ENCODE results near the gene SCARB1.

The SCARB1 gene

GRCh38 chr12:124741211-124741610 is 122.5 kb downstream of the SCARB1 start:
- no peak for DNase-seq

DNA sequence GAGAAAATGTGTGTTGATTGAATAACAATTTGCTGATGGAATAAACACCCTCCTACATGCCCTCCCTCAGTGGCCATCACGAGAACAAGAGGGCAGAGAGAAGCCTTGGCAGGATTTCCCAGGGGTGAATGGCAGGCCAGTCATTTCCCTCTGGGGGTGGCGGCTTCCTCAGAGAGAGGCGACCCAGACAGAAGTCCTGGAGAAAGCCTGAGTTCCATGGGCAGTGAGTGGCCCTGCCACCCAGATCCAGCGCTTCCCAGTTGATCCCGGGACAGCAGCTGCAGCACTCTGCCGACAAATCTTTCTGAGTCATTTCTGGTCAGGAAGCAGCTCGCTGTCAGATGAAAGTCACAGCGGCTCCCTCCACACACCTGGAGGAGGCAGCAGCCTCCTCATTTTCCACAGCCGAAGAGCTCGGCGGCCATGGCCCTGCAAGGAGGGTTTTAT is 123.0 kb downstream of the SCARB1 start:
- DNase-seq, result no peak

- DNase-seq, result no peak
Measured at GRCh38 chr12:124739953-124740561, 123.6 kb downstream of the SCARB1 start.

GRCh38 chr12:124738636-124739467 is 124.8 kb downstream of the SCARB1 start:
- no peak for DNase-seq

DNA sequence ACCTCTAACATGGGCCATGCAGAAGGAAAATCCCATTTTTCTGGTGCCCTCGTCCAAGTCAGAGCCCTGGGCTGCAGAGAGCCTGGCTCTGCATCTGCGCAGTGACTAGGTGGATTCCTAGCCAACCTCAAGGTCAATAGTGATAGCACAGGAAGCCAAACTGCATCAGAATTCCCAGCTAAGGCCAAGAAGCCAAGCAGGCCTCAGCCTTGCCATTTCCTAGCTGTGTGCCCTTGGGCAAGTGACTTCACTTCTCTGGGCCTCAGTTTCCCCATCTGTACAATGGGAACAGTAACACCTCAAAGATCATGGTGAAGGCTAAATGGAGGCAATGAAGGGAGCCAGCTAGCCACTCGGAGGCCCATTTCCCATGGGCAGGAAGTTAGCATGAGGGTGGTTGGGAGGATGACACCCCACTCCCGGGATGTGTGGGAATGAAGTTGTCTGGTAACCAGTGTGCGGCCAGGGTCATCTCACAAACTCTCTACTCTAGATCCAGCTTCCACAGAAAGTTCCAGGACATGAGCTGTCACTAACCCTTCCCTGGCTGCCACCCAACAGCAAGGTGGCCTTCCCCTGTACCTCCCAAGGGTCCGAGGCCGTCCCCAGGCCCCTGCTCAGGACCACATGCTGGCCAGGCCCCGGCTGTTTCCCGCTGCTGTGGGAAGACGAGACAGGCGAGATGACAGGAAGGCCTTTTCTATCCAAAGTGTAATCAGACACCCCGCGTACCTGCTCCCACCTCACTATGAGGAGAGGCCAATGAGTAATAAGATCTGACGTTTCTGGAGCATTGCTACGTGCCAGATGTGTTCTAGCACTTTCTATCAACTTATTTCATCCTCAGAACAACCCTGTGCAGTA is 125.7 kb downstream of the SCARB1 start:
- no peak for DNase-seq

DNA sequence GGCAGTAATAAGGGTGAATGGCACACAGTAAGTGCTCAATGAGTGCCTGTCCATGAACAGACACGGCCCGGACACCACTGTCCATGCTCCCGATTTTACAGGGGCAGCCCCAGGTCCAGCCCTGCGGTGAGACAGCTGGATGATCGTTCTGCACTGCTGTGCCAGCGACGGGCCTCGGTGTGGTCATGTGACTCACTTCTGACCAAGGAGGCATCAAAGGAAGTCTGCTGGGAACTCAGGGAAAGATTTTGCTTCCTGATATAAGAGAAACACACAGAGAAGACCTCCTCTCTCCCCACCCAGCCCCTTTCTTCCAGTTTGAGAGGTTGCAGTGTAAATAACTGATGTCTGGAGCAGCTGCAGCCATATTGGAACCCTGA is 126.6 kb downstream of the SCARB1 start:
- DNase-seq, result no peak

- no peak for DNase-seq
Measured at GRCh38 chr12:124736115-124737039, 127.3 kb downstream of the SCARB1 start.

- DNase-seq, result no peak
Measured at GRCh38 chr12:124734224-124734788, 129.4 kb downstream of the SCARB1 start.

DNA sequence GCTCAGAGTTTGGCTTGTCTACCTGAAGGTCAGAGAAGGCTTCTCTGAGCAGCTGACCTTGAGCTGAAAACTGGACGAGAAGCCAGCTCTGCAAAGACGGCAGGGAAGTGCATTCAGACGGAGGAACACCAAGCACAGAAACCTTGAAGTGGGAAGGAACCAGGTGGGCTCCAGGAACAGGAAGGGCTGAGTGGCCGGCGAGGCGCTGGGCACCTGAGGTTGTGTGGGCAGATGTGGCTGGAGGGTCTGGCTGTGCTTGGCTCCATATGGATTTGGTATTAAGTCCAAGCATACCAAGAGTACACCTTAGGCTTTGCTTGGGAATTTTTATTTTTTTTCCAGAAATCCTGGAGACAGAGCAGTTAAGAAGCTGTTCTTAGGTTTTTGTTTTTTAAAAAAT is 130.6 kb downstream of the SCARB1 start:
- DNase-seq, result no peak

DNA sequence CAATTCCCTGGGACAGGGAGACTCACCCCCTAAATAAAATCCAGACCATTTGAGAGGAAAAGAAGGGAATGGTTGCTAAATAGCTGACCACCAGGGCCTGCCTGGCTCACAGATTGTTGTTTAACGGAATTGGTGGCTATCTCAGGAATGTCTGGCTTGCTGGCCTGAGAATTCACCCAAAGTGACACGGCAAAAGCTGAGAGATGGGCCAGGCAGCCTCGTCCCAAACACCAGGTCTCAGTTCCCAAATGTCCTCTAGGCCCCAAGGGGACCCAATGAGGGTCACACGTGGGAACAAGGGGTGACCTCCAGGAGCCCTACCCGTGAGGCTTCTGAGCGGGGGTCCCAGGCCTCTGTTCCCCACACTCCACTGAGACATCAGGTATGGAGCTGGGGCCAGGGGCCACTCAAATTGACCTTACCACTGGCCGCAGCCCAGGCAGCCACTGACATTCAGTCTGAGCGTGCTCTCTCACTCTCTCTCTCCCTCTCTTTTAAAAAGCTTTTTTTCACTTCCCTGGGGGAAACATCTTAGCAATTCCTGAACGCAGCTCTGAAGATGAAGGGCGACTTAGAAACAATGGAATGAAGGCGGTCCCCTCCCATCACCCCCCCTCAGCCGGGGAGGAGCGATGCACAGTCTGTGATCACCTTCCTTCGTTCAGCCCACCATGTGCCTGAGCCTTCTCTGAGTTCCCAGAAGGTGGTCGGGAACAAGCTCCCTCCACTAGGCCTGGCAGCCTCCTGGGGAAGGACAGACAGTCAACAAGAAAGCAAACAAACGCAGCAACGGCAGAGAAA is 131.2 kb downstream of the SCARB1 start:
- no peak for DNase-seq

DNA sequence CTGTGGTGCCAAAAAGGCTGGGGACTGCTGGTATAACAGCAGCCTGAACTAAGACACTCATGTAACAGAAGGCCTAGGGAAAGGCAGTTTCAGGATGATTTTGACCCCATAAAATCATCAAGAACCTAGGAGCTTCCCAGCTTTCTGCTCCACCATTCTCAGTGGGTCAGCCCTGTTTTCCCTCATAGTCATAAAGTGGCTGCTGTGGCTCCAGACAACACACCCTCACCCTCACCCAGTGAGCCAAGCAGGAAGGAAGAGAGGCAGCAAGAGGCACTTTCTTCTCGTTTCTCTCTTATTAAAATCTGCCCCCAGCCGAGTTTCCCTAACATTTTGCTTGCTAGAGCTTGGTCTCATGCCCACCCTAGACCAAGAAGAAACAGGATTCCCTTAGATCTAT is 131.8 kb downstream of the SCARB1 start:
- DNase-seq, result no peak

GRCh38 chr12:124730455-124730932 is 133.2 kb downstream of the SCARB1 start:
- DNase-seq, result no peak

GRCh38 chr12:124727922-124728321 is 135.7 kb downstream of the SCARB1 start:
- DNase-seq, result no peak

- no peak for DNase-seq
Measured at GRCh38 chr12:124727264-124727800, 136.3 kb downstream of the SCARB1 start.

Measured in activated CD4-positive, alpha-beta T cell treated with anti-CD3 and anti-CD28 coated beads, Interleukin-10, Interleukin-2, amounts not matched to agents 100 ng/mL and 50 ng/mL, durations not matched to agents 16 hours and 8 hours (primary cell).